Measurements from ENCODE around the gene SEMA3A. TPM values are rescaled to one million over a fixed set of nuclear protein-coding genes. Genes with fewer than 3 reads are reported as not detected.

The SEMA3A gene
- total and polyA plus RNA-seq, 4 donors, result 0.13 to 0.56 (median 0.20) TPM

- Histone ChIP-seq H3K4me3 (ENCODE audit: low read depth in 1 of 3, low read length in 3 of 3) (no peak overlapping the region), H3K27ac (ENCODE audit: low read depth in 1 of 2, low read length in 2 of 2) (no peak overlapping the region), H3K9ac (ENCODE audit: low read depth in 1 of 2, low read length in 2 of 2) (no peak overlapping the region), H3K4me1 (ENCODE audit: control insufficient read depth in 4 of 4, insufficient read depth in 4 of 4, low read length in 3 of 4) (no peaks in the 10 kb centered on the region), H3K36me3 (ENCODE audit: control insufficient read depth in 4 of 4, insufficient read depth in 3 of 4, low read depth in 1 of 4, low read length in 3 of 4) (no peaks in the 10 kb centered on the region), H3K9me3 (ENCODE audit: control insufficient read depth in 4 of 4, low read length in 3 of 4) (no peaks in the 10 kb centered on the region), H3K27me3 (ENCODE audit: control insufficient read depth in 4 of 4, insufficient read depth in 4 of 4, low read length in 3 of 4) (no peaks in the 10 kb centered on the region)
- DNase-seq (ENCODE audit: low spot score), result no peak
- no peak for TF ChIP-seq ZBTB33 (IDR thresholded peaks at IDR 0.05)
- TF ChIP-seq HNF4A (conservative IDR thresholded peaks at IDR 0.05), result no peak
- TF ChIP-seq MAX (IDR thresholded peaks at IDR 0.05), result no peak
- no peak for TF ChIP-seq CTCF (IDR thresholded peaks at IDR 0.05; ENCODE audit: low read depth, low read length, missing input control)
- no peak for TF ChIP-seq SP1 (IDR thresholded peaks at IDR 0.05)
- TF ChIP-seq JUND (IDR thresholded peaks at IDR 0.05), result no peak
- TF ChIP-seq YY1 (IDR thresholded peaks at IDR 0.05), result no peak
- TF ChIP-seq REST (IDR thresholded peaks at IDR 0.05), result no peak
- no peak for TF ChIP-seq NR2F2 (IDR thresholded peaks at IDR 0.05)
- no peak for TF ChIP-seq ATF3 (IDR thresholded peaks at IDR 0.05)
- WGBS, result 63% methylated on average over 6 of the region's 6 CpGs
These were observed 39.4 kb downstream of the SEMA3A start for GRCh38 chr7:84154991-84155781.

- Histone ChIP-seq H3K27me3 (ENCODE audit: control insufficient read depth in 4 of 4, insufficient read depth in 4 of 4, low read length in 3 of 4) (no peaks in the 10 kb centered on the region), H3K27ac (ENCODE audit: low read depth in 1 of 2, low read length in 2 of 2) (no peak overlapping the region), H3K4me3 (ENCODE audit: low read depth in 1 of 3, low read length in 3 of 3) (no peak overlapping the region), H3K4me1 (ENCODE audit: control insufficient read depth in 4 of 4, insufficient read depth in 4 of 4, low read length in 3 of 4) (no peaks in the 10 kb centered on the region), H3K9me3 (ENCODE audit: control insufficient read depth in 4 of 4, low read length in 3 of 4) (no peaks in the 10 kb centered on the region), H3K36me3 (ENCODE audit: control insufficient read depth in 4 of 4, insufficient read depth in 3 of 4, low read depth in 1 of 4, low read length in 3 of 4) (no peaks in the 10 kb centered on the region), H3K9ac (ENCODE audit: low read depth in 1 of 2, low read length in 2 of 2) (no peak overlapping the region)
- no peak for DNase-seq (ENCODE audit: low spot score)
- TF ChIP-seq TAF1 (conservative IDR thresholded peaks at IDR 0.05) (no peak), REST (IDR thresholded peaks at IDR 0.05) (no peak), NR2F2 (IDR thresholded peaks at IDR 0.05) (no peak), ATF3 (IDR thresholded peaks at IDR 0.05) (no peak), CTCF (IDR thresholded peaks at IDR 0.05; ENCODE audit: low read depth, low read length, missing input control) (no peak), HNF4G (IDR thresholded peaks at IDR 0.05) (no peak), YY1 (IDR thresholded peaks at IDR 0.05) (no peak), JUND (IDR thresholded peaks at IDR 0.05) (no peak), SP1 (IDR thresholded peaks at IDR 0.05) (no peak), HNF4A (conservative IDR thresholded peaks at IDR 0.05) (no peak), RXRA (IDR thresholded peaks at IDR 0.05) (no peak), MAX (IDR thresholded peaks at IDR 0.05) (no peak)
These were observed 41.6 kb downstream of the SEMA3A start for GRCh38 chr7:84152995-84153394.

All from liver (tissue), 9 donors.